CD14-positive monocyte (primary cell): ENCODE results near the gene ERC1. TPM values are rescaled to one million over a fixed set of nuclear protein-coding genes. Genes with fewer than 3 reads are reported as not detected.

Experiments
- DNase-seq, 3 donors: peaks; one replicate each; pipeline ENCODE4 v3.0.0-alpha.2; 2011 to 2022
- H2AFZ ChIP-seq: 2 replicates; pipeline ENCODE4 v1.6.0; 2012; ENCODE audit warnings: mild to moderate bottlenecking, low read depth, low read length, inconsistent platforms; ENCODE audit not compliant: insufficient read depth, poor library complexity, severe bottlenecking
- H3K27ac ChIP-seq, 2 donors: 1 replicate in 1 of 2; 2 replicates in 1 of 2; pipeline ENCODE4 v1.5.1; 2012 to 2013; ENCODE audit warnings: low read length in 2 of 2, control low read depth in 1 of 2, inconsistent platforms in 1 of 2, low read depth in 1 of 2, mild to moderate bottlenecking in 1 of 2
- H3K27me3 ChIP-seq, 2 donors: one replicate each; pipeline versions ENCODE4 v1.6.0 to v1.6.1; 2011 to 2013; ENCODE audit warnings: low read length in 2 of 2; ENCODE audit not compliant: control insufficient read depth in 2 of 2, insufficient read depth in 2 of 2
- H3K36me3 ChIP-seq, 2 donors: replicated peaks in 1 of 2; 1 replicate in 1 of 2; 2 replicates in 1 of 2; pipeline versions ENCODE4 v1.5.1 to v1.6.1; 2012 to 2013; ENCODE audit warnings: low read length in 2 of 2, control low read depth in 1 of 2, inconsistent platforms in 1 of 2, mild to moderate bottlenecking in 1 of 2; ENCODE audit not compliant: insufficient read depth in 2 of 2, control insufficient read depth in 1 of 2
- H3K4me1 ChIP-seq, 2 donors: 1 replicate in 1 of 2; 2 replicates in 1 of 2; pipeline versions ENCODE4 v1.5.1 to v1.6.1; 2012 to 2013; ENCODE audit warnings: low read length in 2 of 2, control low read depth in 1 of 2, inconsistent platforms in 1 of 2, mild to moderate bottlenecking in 1 of 2, moderate library complexity in 1 of 2; ENCODE audit not compliant: insufficient read depth in 2 of 2, control insufficient read depth in 1 of 2
- H3K4me2 ChIP-seq: replicated peaks from 2 replicates; pipeline ENCODE3; 2012; ENCODE audit warnings: low read length, moderate library complexity, mild to moderate bottlenecking; ENCODE audit not compliant: poor library complexity, severe bottlenecking; ENCODE audit errors: extremely low read depth
- H3K4me3 ChIP-seq, 3 experiments: fragments of 200-600 bp in 1 of 3; sonication (generic) in 1 of 3; replicated peaks in 1 of 3; 1 replicate in 2 of 3; 2 replicates in 1 of 3; pipeline ENCODE4 v1.5.1; 2011 to 2013; ENCODE audit warnings: low read length in 3 of 3, mild to moderate bottlenecking in 3 of 3, control low read depth in 2 of 3, low read depth in 2 of 3, inconsistent platforms in 1 of 3, moderate library complexity in 1 of 3
- H3K79me2 ChIP-seq: 2 replicates; pipeline ENCODE4 v1.6.0; 2012; ENCODE audit warnings: mild to moderate bottlenecking, control low read depth, inconsistent platforms, low read length, moderate library complexity; ENCODE audit not compliant: insufficient read depth
- H3K9ac ChIP-seq: 2 replicates; pipeline ENCODE4 v1.6.0; 2017; ENCODE audit warnings: low read length, mild to moderate bottlenecking; ENCODE audit not compliant: insufficient read depth, poor library complexity, severe bottlenecking
- H3K9me3 ChIP-seq, 2 donors: replicated peaks in 1 of 2; 1 replicate in 1 of 2; 2 replicates in 1 of 2; pipeline versions ENCODE4 v1.5.1 to v1.6.1; 2012 to 2013; ENCODE audit warnings: low read length in 2 of 2, control low read depth in 1 of 2; ENCODE audit not compliant: control insufficient read depth in 1 of 2, insufficient read depth in 1 of 2
- H4K20me1 ChIP-seq: 2 replicates; pipeline ENCODE4 v1.6.0; 2012; ENCODE audit warnings: mild to moderate bottlenecking, low read length, control low read depth, moderate library complexity; ENCODE audit not compliant: insufficient read depth
- H3K27ac Mint-ChIP-seq, 7 donors: one replicate each; pipeline ENCODE4 v1.8.0; 2020; ENCODE audit warnings: mild to moderate bottlenecking in 7 of 7, mixed read lengths in 7 of 7, moderate library complexity in 6 of 7, inconsistent platforms in 2 of 7
- H3K27me3 Mint-ChIP-seq, 3 donors: one replicate each; pipeline ENCODE4 v1.8.0; 2021 to 2022; ENCODE audit warnings: low read depth in 3 of 3, mild to moderate bottlenecking in 3 of 3, mixed read lengths in 3 of 3, moderate library complexity in 3 of 3, inconsistent platforms in 1 of 3
- H3K36me3 Mint-ChIP-seq, 2 donors: one replicate each; pipeline ENCODE4 v1.8.0; 2020; ENCODE audit warnings: mixed read lengths in 2 of 2, inconsistent platforms in 1 of 2, mild to moderate bottlenecking in 1 of 2
- H3K4me1 Mint-ChIP-seq: one replicate; pipeline ENCODE4 v1.8.0; 2020; ENCODE audit warnings: mild to moderate bottlenecking, mixed read lengths
- H3K4me3 Mint-ChIP-seq, 2 donors: one replicate each; pipeline ENCODE4 v1.8.0; 2020; ENCODE audit warnings: mild to moderate bottlenecking in 2 of 2, mixed read lengths in 2 of 2, moderate library complexity in 1 of 2
- H3K9me3 Mint-ChIP-seq, 7 donors: one replicate each; pipeline ENCODE4 v1.8.0; 2020 to 2022; ENCODE audit warnings: mixed read lengths in 7 of 7, mild to moderate bottlenecking in 6 of 7, moderate library complexity in 6 of 7, inconsistent platforms in 2 of 7
- CTCF ChIP-seq: fragments of 200-600 bp; IDR thresholded peaks from one replicate; pipeline ENCODE4 v1.8.0; 2022; ENCODE audit warnings: antibody characterized with exemption, mild to moderate bottlenecking
- WGBS: methylation state at CpG from one replicate; pipeline ENCODE4 v1.1.5; 2013; ENCODE audit warnings: missing lambda C conversion rate; ENCODE audit not compliant: insufficient coverage; 5-methylcytosine and 5-hydroxymethylcytosine counted together
- intact Hi-C, 2 donors: fragments of 100-400 bp; cut with micrococcal nuclease; formaldehyde crosslinking; loops; one replicate each; pipeline versions ENCODE4 v1.15.0 to v1.15.1; 2023
- polyA plus RNA-seq, 3 donors: library from polyadenylated mRNA; depleted of rRNA in 1 of 3; unstranded in 2 of 3; stranded (reverse) in 1 of 3; fragments of 300-500 nt in 2 of 3; fragments of >200 nt in 1 of 3; fragmentation: Illumina TruSeq in 2 of 3; gene quantifications; 1 replicate in 2 of 3; 2 replicates in 1 of 3; pipeline ENCODE4 v1.2.3, GENCODE V29; 2012 to 2021

The ERC1 gene
- polyA plus RNA-seq, 3 donors = 4.0 to 14.3 (median 5.1) TPM

DNA sequence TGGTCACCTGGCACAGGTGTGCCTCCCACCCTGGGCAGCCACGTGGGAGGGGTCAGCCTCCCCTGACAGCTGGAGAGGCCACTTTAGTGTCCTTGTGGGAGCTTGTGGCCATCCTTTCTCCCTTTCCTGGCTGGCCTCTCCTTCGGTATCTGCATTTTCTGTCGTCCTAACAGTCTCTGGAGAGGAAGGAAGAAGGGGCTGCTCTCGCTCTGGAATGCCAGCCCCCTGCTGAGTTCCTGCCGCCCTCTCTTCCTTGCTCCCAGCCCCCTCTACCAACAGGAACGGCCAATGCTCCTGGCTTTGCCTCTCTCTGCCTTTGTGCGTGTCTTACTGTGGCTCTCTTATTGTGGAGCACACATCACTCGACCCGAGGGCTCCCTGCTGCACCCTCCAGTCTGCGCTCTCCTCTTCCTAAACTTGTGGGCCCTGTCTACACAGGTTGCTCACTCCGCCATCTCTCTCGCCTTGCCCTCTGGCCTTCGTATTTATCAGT is 532.6 kb downstream of the ERC1 start:
- peaks cover 0 to 2% of the 10 kb centered on the region in 2 donors for H3K9me3 ChIP-seq
- no peak for TF ChIP-seq CTCF
- Mint-ChIP-seq H3K36me3 (peaks cover 0 to 5% of the 10 kb centered on the region in 2 donors), H3K27ac (no peak overlapping the region), H3K27me3 (peaks cover 59 to 77% (median 68%) of the 10 kb centered on the region in 3 donors), H3K4me1 (no peaks in the 10 kb centered on the region), H3K4me3 (peak overlapping the region in 1 of 2 donors; percentile 31), H3K9me3 (peaks cover 0 to 4% (median 0%) of the 10 kb centered on the region in 7 donors)
- no peak overlapping the region for H3K4me2 ChIP-seq
- intact Hi-C loops = no loop called here
- no peak overlapping the region for H3K4me3 ChIP-seq
- no peak overlapping the region for H2AFZ ChIP-seq
- H3K36me3 ChIP-seq = no peaks in the 10 kb centered on the region
- H4K20me1 ChIP-seq = no peaks in the 10 kb centered on the region
- 67% methylated on average over 10 of the region's 13 CpGs for WGBS
- H3K9ac ChIP-seq = no peak overlapping the region
- no peaks in the 10 kb centered on the region for H3K4me1 ChIP-seq
- no peak for DNase-seq
- H3K79me2 ChIP-seq = no peaks in the 10 kb centered on the region
- H3K27me3 ChIP-seq = peaks cover 15 to 52% of the 10 kb centered on the region in 2 donors
- no peak overlapping the region for H3K27ac ChIP-seq

DNA sequence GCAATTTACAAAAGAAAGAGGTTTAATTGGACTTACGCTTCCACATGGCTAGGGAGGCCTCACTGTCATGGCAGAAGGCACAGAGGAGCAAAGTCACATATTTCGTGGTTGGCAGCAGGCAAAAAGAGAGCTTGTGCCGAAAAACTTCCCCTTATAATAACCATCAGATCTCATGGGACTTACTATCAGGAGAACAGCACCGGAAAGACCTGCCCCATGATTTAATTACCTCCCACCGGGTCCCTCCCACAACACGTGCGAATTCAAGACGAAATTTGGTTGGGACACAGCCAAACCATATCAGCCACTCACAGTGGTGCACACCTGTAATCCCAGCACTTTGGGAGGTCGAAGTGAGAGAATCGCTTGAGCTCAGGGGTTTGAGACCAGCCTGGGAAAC is 534.8 kb downstream of the ERC1 start:
- Mint-ChIP-seq H3K9me3 (peaks cover 0 to 14% (median 5%) of the 10 kb centered on the region in 7 donors), H3K4me3 (peak overlapping the region in 1 of 2 donors; percentile 65), H3K36me3 (peaks cover 0 to 10% of the 10 kb centered on the region in 2 donors)

More for the DNA sequence above, 534.8 kb downstream of the ERC1 start:
- Mint-ChIP-seq H3K27me3 (peaks cover 57 to 73% (median 64%) of the 10 kb centered on the region in 3 donors), H3K4me1 (peaks cover 5% of the 10 kb centered on the region), H3K27ac (no peak overlapping the region)
- DNase-seq = no peak
- H3K27me3 ChIP-seq = peaks cover 29 to 60% of the 10 kb centered on the region in 2 donors
- H2AFZ ChIP-seq = no peak overlapping the region
- intact Hi-C loops = no loop called here
- no peaks in the 10 kb centered on the region for H3K79me2 ChIP-seq
- no peaks in the 10 kb centered on the region for H3K36me3 ChIP-seq
- no peak overlapping the region for H3K4me3 ChIP-seq
- no peaks in the 10 kb centered on the region for H4K20me1 ChIP-seq
- WGBS = 66% methylated on average over 9 of the region's 10 CpGs
- no peak overlapping the region for H3K27ac ChIP-seq
- no peak overlapping the region for H3K9ac ChIP-seq
- peaks cover 0 to 15% of the 10 kb centered on the region in 2 donors for H3K9me3 ChIP-seq
- TF ChIP-seq CTCF = no peak
- H3K4me2 ChIP-seq = no peak overlapping the region
- peaks cover 0 to 6% of the 10 kb centered on the region in 2 donors for H3K4me1 ChIP-seq
